ENCODE results near the gene DCST2. TPM values are rescaled to one million over a fixed set of nuclear protein-coding genes. Genes with fewer than 3 reads are reported as not detected.

DCST2 gene
- total RNA-seq, 1 experiment from 2014 or later = 0.61 TPM

- Mint-ChIP-seq H3K4me1 (ENCODE audit: low read depth, unreplicated experiment) (peaks cover 5% of the 10 kb centered on the region), H3K27me3 (ENCODE audit: insufficient read depth, unreplicated experiment) (no peaks in the 10 kb centered on the region), H3K27ac (ENCODE audit: unreplicated experiment) (no peak overlapping the region), H3K36me3 (ENCODE audit: insufficient read depth, unreplicated experiment) (peaks cover 6% of the 10 kb centered on the region), H3K9me3 (ENCODE audit: unreplicated experiment) (no peaks in the 10 kb centered on the region), H3K4me3 (ENCODE audit: unreplicated experiment) (peak overlapping the region; percentile 20)
- Histone ChIP-seq H3K4me3 (ENCODE audit: low read depth, low read length) (no peak overlapping the region), H3K9me3 (no peaks in the 10 kb centered on the region), H3K27me3 (replicated peaks; ENCODE audit: control insufficient read depth, insufficient read depth, low read length) (no peaks in the 10 kb centered on the region), H3K36me3 (ENCODE audit: control insufficient read depth, insufficient read depth, low read length) (no peaks in the 10 kb centered on the region; the same call in 1 of the 2 replicates), H3K4me1 (peaks cover 20% of the 10 kb centered on the region)
- no TSS peak for BruUV-seq (replicated peaks)
- no peak for TF ChIP-seq CTCF (IDR thresholded peaks at IDR 0.05; ENCODE audit: insufficient read depth in 1 of 2, low read depth in 1 of 2, low read length in 1 of 2, severe bottlenecking in 1 of 2, unreplicated experiment in 1 of 2)
- intact Hi-C loops (cut with micrococcal nuclease; ENCODE audit: unreplicated experiment) = no loop called here
- CTCF ChIA-PET = interaction anchor here (1.0 kb wide), 1 partner anchor 13 kb away, joined by 7 read pairs; no protein-coding TSS in a partner anchor
- POLR2A ChIA-PET = no interaction called here
- no peak for DNase-seq
Measured at GRCh38 chr1:155071701-155072100, 38.1 kb upstream of the DCST2 start.

GRCh38 chr1:155070721-155071569 lies 37.4 kb upstream of the DCST2 start:
- Mint-ChIP-seq H3K27me3 (ENCODE audit: insufficient read depth, unreplicated experiment) (no peaks in the 10 kb centered on the region), H3K4me3 (ENCODE audit: unreplicated experiment) (peak overlapping the region; percentile 20), H3K4me1 (ENCODE audit: low read depth, unreplicated experiment) (peaks cover 5% of the 10 kb centered on the region), H3K9me3 (ENCODE audit: unreplicated experiment) (no peaks in the 10 kb centered on the region), H3K36me3 (ENCODE audit: insufficient read depth, unreplicated experiment) (peaks cover 11% of the 10 kb centered on the region), H3K27ac (ENCODE audit: unreplicated experiment) (no peak overlapping the region)
- POLR2A ChIA-PET = no interaction called here
- CTCF ChIA-PET = interaction anchor here (0.5 to 1.1 kb wide), 7 partner anchors 10 to 102 kb away, joined by 4 to 7 read pairs (median 5); partner anchors contain the start of genes ADAM15 and KRTCAP2
- no peaks in the 10 kb centered on the region for H3K27me3 ChIP-seq (replicated peaks; ENCODE audit: control insufficient read depth, insufficient read depth, low read length)
- peak; percentile 63 to 75 for TF ChIP-seq CTCF (IDR thresholded peaks at IDR 0.05; ENCODE audit: insufficient read depth in 1 of 2, low read depth in 1 of 2, low read length in 1 of 2, severe bottlenecking in 1 of 2, unreplicated experiment in 1 of 2)
- no peaks in the 10 kb centered on the region for H3K9me3 ChIP-seq
- no TSS peak for BruUV-seq (replicated peaks)
- H3K36me3 ChIP-seq (ENCODE audit: control insufficient read depth, insufficient read depth, low read length) = peaks cover 2% of the 10 kb centered on the region; the same call in 1 of the 2 replicates
- peaks cover 20% of the 10 kb centered on the region for H3K4me1 ChIP-seq
- peak overlapping the region; percentile 30 for H3K4me3 ChIP-seq (ENCODE audit: low read depth, low read length)
- intact Hi-C loops (cut with micrococcal nuclease; ENCODE audit: unreplicated experiment) = loop anchor here (1.0 kb wide), 1 partner anchor 13 kb away; no protein-coding TSS in a partner anchor
- peak; percentile 89 to 91 for DNase-seq

- no TSS peak for BruUV-seq (replicated peaks)
- no peak for DNase-seq
- H3K9me3 ChIP-seq = no peaks in the 10 kb centered on the region
- peaks cover 20% of the 10 kb centered on the region for H3K4me1 ChIP-seq
- POLR2A ChIA-PET = no interaction called here
- peaks cover 2% of the 10 kb centered on the region; the same call in 1 of the 2 replicates for H3K36me3 ChIP-seq (ENCODE audit: control insufficient read depth, insufficient read depth, low read length)
- peak overlapping the region; percentile 30 for H3K4me3 ChIP-seq (ENCODE audit: low read depth, low read length)
- H3K4me3 Mint-ChIP-seq (ENCODE audit: unreplicated experiment) = peak overlapping the region; percentile 20
- intact Hi-C loops (cut with micrococcal nuclease; ENCODE audit: unreplicated experiment) = loop anchor here (1.0 kb wide), 1 partner anchor 14 kb away; no protein-coding TSS in a partner anchor
- TF ChIP-seq CTCF (IDR thresholded peaks at IDR 0.05; ENCODE audit: insufficient read depth in 1 of 2, low read depth in 1 of 2, low read length in 1 of 2, severe bottlenecking in 1 of 2, unreplicated experiment in 1 of 2) = no peak
- no peaks in the 10 kb centered on the region for H3K27me3 ChIP-seq (replicated peaks; ENCODE audit: control insufficient read depth, insufficient read depth, low read length)
- H3K36me3 Mint-ChIP-seq (ENCODE audit: insufficient read depth, unreplicated experiment) = peaks cover 12% of the 10 kb centered on the region
- no peaks in the 10 kb centered on the region for H3K9me3 Mint-ChIP-seq (ENCODE audit: unreplicated experiment)
- H3K27me3 Mint-ChIP-seq (ENCODE audit: insufficient read depth, unreplicated experiment) = no peaks in the 10 kb centered on the region
- no peak overlapping the region for H3K27ac Mint-ChIP-seq (ENCODE audit: unreplicated experiment)
- peaks cover 5% of the 10 kb centered on the region for H3K4me1 Mint-ChIP-seq (ENCODE audit: low read depth, unreplicated experiment)
- CTCF ChIA-PET = interaction anchor here (0.5 to 1.2 kb wide), 9 partner anchors 9 to 103 kb away, joined by 3 to 7 read pairs (median 4); partner anchors contain the start of genes ADAM15 and KRTCAP2
Measured at GRCh38 chr1:155070158-155070621, 36.6 kb upstream of the DCST2 start.
